ENCODE measurements around the gene SCNM1.

- TF ChIP-seq POLR2AphosphoS5 (IDR thresholded peaks at IDR 0.05; ENCODE audit: borderline replicate concordance, low read depth, low read length), result no peak
- TF ChIP-seq EZH2 (IDR thresholded peaks at IDR 0.05), result no peak
Observed at GRCh38 chr1:151211972-151212705, 46.2 kb downstream of the SCNM1 start.

All from SK-N-MC (cell line).